ENCODE results near the gene TGIF1. TPM values are rescaled to one million over a fixed set of nuclear protein-coding genes. Genes with fewer than 3 reads are reported as not detected.

The TGIF1 gene
- total RNA-seq, 1 donor from 2014 or later = 111 TPM

DNA sequence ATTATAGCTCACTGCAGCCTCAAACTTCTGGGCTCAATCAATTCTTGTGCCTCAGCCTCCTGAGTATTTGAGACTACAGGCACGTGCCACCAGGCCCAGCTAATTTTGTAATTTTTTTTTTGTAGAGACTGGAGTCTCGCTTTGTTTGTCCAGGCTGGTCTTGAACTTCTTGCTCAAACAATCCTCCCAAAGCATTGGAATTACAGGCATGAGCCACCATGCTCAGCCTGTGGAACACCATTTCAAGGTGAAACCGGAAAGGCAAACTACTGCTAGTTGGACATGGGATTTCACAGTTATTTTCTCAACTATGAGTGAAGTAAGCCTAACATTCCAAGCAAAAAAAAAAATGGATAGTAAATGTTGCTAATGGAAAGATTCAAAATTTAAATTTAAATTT is 20.9 kb upstream of the TGIF1 start:
- Mint-ChIP-seq H3K36me3 (ENCODE audit: insufficient read depth) (no peaks in the 10 kb centered on the region), H3K4me3 (ENCODE audit: low read depth) (no peak overlapping the region), H3K27me3 (no peaks in the 10 kb centered on the region), H3K4me1 (ENCODE audit: low read depth) (no peaks in the 10 kb centered on the region), H3K27ac (no peak overlapping the region), H3K9me3 (ENCODE audit: low read depth) (no peaks in the 10 kb centered on the region)
- TF ChIP-seq, protein P1, sequence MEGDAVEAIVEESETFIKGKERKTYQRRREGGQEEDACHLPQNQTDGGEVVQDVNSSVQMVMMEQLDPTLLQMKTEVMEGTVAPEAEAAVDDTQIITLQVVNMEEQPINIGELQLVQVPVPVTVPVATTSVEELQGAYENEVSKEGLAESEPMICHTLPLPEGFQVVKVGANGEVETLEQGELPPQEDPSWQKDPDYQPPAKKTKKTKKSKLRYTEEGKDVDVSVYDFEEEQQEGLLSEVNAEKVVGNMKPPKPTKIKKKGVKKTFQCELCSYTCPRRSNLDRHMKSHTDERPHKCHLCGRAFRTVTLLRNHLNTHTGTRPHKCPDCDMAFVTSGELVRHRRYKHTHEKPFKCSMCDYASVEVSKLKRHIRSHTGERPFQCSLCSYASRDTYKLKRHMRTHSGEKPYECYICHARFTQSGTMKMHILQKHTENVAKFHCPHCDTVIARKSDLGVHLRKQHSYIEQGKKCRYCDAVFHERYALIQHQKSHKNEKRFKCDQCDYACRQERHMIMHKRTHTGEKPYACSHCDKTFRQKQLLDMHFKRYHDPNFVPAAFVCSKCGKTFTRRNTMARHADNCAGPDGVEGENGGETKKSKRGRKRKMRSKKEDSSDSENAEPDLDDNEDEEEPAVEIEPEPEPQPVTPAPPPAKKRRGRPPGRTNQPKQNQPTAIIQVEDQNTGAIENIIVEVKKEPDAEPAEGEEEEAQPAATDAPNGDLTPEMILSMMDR (IDR thresholded peaks at IDR 0.05; ENCODE audit: unreplicated experiment) = no peak
- no peak for DNase-seq (ENCODE audit: low spot score, unreplicated experiment)

DNA sequence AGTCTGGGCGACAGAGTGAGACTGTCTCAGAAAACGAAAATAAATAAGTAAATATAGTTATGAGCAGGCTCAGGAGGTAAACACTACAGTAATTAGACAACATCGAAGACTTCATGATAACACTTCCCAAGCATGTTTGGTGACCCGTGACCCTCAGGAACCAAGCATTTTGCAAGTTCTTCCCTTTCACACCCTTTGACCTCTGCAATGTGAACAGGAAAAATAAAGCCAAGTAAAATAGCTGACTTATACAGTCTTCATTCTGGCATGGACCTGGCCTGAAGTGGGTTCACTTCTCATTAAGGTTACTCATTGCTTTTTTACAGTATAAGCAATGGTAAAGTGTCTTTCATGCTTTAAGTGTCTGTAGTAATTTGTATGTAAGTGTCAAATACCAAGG is 15.3 kb upstream of the TGIF1 start:
- TF ChIP-seq, protein P1 (IDR thresholded peaks at IDR 0.05; ENCODE audit: unreplicated experiment) = no peak
- Mint-ChIP-seq H3K9me3 (ENCODE audit: low read depth) (peaks cover 3% of the 10 kb centered on the region), H3K4me3 (ENCODE audit: low read depth) (no peak overlapping the region), H3K4me1 (ENCODE audit: low read depth) (peaks cover 19% of the 10 kb centered on the region), H3K27me3 (no peaks in the 10 kb centered on the region), H3K36me3 (ENCODE audit: insufficient read depth) (no peaks in the 10 kb centered on the region), H3K27ac (no peak overlapping the region)
- no peak for DNase-seq (ENCODE audit: low spot score, unreplicated experiment)

DNA sequence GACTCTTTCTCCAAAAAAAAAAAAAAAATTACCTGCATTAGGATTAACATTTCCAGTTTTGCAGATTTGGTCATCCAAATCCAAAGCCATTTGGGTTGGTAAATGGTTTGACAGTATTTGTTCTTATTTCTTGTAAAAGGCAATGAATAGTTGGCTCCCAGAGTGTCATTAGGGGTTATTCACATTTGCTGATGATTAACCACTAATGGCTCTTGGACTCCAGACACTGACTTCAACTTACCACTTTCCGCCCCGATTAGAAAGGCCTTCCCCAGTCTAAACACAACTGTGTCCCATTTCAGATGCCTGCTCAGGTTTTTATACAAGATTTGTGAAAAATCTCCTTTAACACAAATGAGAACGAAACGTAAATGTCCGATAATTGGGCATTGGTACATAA is 9.6 kb upstream of the TGIF1 start:
- Mint-ChIP-seq H3K27me3 (no peaks in the 10 kb centered on the region), H3K4me3 (ENCODE audit: low read depth) (no peak overlapping the region)
- DNase-seq (ENCODE audit: low spot score, unreplicated experiment) = no peak

DNA sequence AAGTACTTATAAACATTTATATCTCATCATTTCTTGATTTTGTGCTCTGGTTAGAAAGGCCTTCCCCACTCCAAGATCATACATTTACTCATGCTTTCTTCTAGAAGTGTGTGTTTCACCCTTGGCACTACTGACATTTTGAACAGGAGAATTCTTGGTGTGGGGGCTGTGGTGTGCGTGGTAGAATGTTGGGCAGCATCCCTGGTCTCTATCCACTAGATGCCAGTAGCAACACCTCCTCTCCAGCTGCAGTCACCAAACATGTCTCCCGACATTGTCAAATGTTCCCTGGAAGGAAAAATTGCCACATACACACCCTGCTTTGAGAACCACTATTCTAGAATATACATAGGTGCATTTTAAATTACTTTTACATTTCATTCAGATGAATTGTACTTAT is 8.7 kb upstream of the TGIF1 start:
- H3K27ac Mint-ChIP-seq = no peak overlapping the region
- H3K27me3 Mint-ChIP-seq = no peaks in the 10 kb centered on the region
- no peak for DNase-seq (ENCODE audit: low spot score, unreplicated experiment)
- peaks cover 34% of the 10 kb centered on the region for H3K4me1 Mint-ChIP-seq (ENCODE audit: low read depth)
- TF ChIP-seq, protein P1 (IDR thresholded peaks at IDR 0.05; ENCODE audit: unreplicated experiment) = peak; percentile 13
- H3K9me3 Mint-ChIP-seq (ENCODE audit: low read depth) = peaks cover 3% of the 10 kb centered on the region
- no peak overlapping the region for H3K4me3 Mint-ChIP-seq (ENCODE audit: low read depth)
- H3K36me3 Mint-ChIP-seq (ENCODE audit: insufficient read depth) = no peaks in the 10 kb centered on the region

More for the DNA sequence above, 9.6 kb upstream of the TGIF1 start:
- peaks cover 39% of the 10 kb centered on the region for H3K4me1 Mint-ChIP-seq (ENCODE audit: low read depth)
- H3K9me3 Mint-ChIP-seq (ENCODE audit: low read depth) = peaks cover 3% of the 10 kb centered on the region
- no peak overlapping the region for H3K27ac Mint-ChIP-seq
- H3K36me3 Mint-ChIP-seq (ENCODE audit: insufficient read depth) = no peaks in the 10 kb centered on the region
- TF ChIP-seq, protein P1 (IDR thresholded peaks at IDR 0.05; ENCODE audit: unreplicated experiment) = no peak

DNA sequence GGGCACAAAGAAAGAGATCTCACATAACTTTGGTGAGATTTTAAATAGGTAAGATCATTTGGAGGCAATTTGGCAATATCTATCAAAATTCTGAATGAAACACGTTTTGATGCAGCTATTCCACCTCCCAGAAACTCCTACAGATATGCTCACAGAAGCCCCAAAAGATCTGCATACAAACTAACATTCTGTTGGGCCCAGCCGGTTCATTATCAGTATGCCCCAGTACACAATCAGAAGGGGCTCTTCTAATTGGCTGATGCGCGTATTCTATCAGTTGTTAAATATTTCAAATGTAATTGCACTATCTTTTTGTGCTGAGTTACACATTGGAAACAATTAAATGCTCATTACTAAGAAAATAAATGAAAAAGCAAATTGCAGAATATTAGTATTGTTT is 7.1 kb upstream of the TGIF1 start:
- Mint-ChIP-seq H3K27ac (no peak overlapping the region), H3K4me3 (ENCODE audit: low read depth) (no peak overlapping the region), H3K27me3 (no peaks in the 10 kb centered on the region), H3K9me3 (ENCODE audit: low read depth) (peaks cover 3% of the 10 kb centered on the region), H3K36me3 (ENCODE audit: insufficient read depth) (no peaks in the 10 kb centered on the region), H3K4me1 (ENCODE audit: low read depth) (peaks cover 45% of the 10 kb centered on the region)
- DNase-seq (ENCODE audit: low spot score, unreplicated experiment) = no peak
- TF ChIP-seq, protein P1 (IDR thresholded peaks at IDR 0.05; ENCODE audit: unreplicated experiment) = no peak

Data from progenitor cell of endocrine pancreas (in vitro differentiated cells).